Keratinocyte (primary cell): Measurements from ENCODE around the gene SLC7A1. TPM values are rescaled to one million over a fixed set of nuclear protein-coding genes. Genes with fewer than 3 reads are reported as not detected.

ENCODE experiments used
- DNase-seq: peaks from one replicate; pipeline ENCODE4 v3.0.0-alpha.2; 2011; ENCODE audit warnings: low read depth, missing footprints, low spot score
- FAIRE-seq: peaks from 2 replicates; lab custom pipeline; 2011; peaks lifted over from hg19 to GRCh38; lab: Jason Lieb, UNC
- H2AFZ ChIP-seq: 2 replicates; pipeline ENCODE4 v1.6.0; 2012; ENCODE audit warnings: low read length, control low read depth, inconsistent platforms; ENCODE audit not compliant: control insufficient read depth
- H3K27ac ChIP-seq: 2 replicates; pipeline ENCODE4 v1.5.1; 2011; ENCODE audit warnings: low read length; ENCODE audit not compliant: control insufficient read depth, insufficient read depth
- H3K27me3 ChIP-seq: 3 replicates; pipeline ENCODE4 v1.6.0; 2011; ENCODE audit warnings: low read length; ENCODE audit not compliant: control insufficient read depth, insufficient read depth; ENCODE audit errors: extremely low read depth
- H3K36me3 ChIP-seq, 2 experiments: 2 replicates in 1 of 2; 3 replicates in 1 of 2; pipeline ENCODE4 v1.5.1; 2011; ENCODE audit warnings: low read length in 2 of 2, mild to moderate bottlenecking in 1 of 2; ENCODE audit not compliant: control insufficient read depth in 2 of 2, insufficient read depth in 2 of 2; ENCODE audit errors: extremely low read depth in 1 of 2
- H3K4me1 ChIP-seq: 3 replicates; pipeline ENCODE4 v1.5.1; 2011; ENCODE audit warnings: low read length; ENCODE audit not compliant: control insufficient read depth, insufficient read depth; ENCODE audit errors: extremely low read depth
- H3K4me2 ChIP-seq: 3 replicates; pipeline ENCODE4 v1.6.0; 2011; ENCODE audit warnings: low read depth, low read length; ENCODE audit not compliant: control insufficient read depth, insufficient read depth; ENCODE audit errors: extremely low read depth
- H3K4me3 ChIP-seq, 3 experiments: fragments of 200-600 bp in 1 of 3; sonication (generic) in 1 of 3; 2 replicates in 2 of 3; 3 replicates in 1 of 3; pipeline ENCODE4 v1.5.1; 2011 to 2016; ENCODE audit warnings: low read length in 3 of 3, mild to moderate bottlenecking in 3 of 3, control low read depth in 2 of 3, inconsistent platforms in 1 of 3, low read depth in 1 of 3, mixed read lengths in 1 of 3, mixed run types in 1 of 3, moderate library complexity in 1 of 3; ENCODE audit not compliant: control insufficient read depth in 2 of 3, insufficient read depth in 2 of 3; ENCODE audit errors: extremely low read depth in 1 of 3
- H3K79me2 ChIP-seq: 2 replicates; pipeline ENCODE4 v1.6.0; 2012; ENCODE audit warnings: low read length; ENCODE audit not compliant: control insufficient read depth, insufficient read depth
- H3K9ac ChIP-seq: 3 replicates; pipeline ENCODE4 v1.6.0; 2011; ENCODE audit warnings: low read length; ENCODE audit not compliant: control insufficient read depth, insufficient read depth; ENCODE audit errors: extremely low read depth
- H3K9me1 ChIP-seq: 3 replicates; pipeline ENCODE4 v1.6.0; 2011; ENCODE audit warnings: low read length; ENCODE audit not compliant: control insufficient read depth, insufficient read depth; ENCODE audit errors: extremely low read depth
- H3K9me3 ChIP-seq: 2 replicates; pipeline ENCODE4 v1.5.1; 2012; ENCODE audit warnings: low read depth, low read length; ENCODE audit not compliant: control insufficient read depth
- H4K20me1 ChIP-seq: 3 replicates; pipeline ENCODE4 v1.6.0; 2011; ENCODE audit warnings: low read length; ENCODE audit not compliant: control insufficient read depth, insufficient read depth; ENCODE audit errors: extremely low read depth
- CTCF ChIP-seq, 3 experiments: IDR thresholded peaks in 1 of 3; conservative IDR thresholded peaks in 1 of 3; optimal IDR thresholded peaks in 1 of 3; 2 replicates in 2 of 3; 3 replicates in 1 of 3; pipeline versions ENCODE3 to v1.5.1; 2011; ENCODE audit warnings: low read length in 3 of 3, mild to moderate bottlenecking in 3 of 3, moderate library complexity in 2 of 3, control low read depth in 1 of 3, inconsistent platforms in 1 of 3; ENCODE audit not compliant: insufficient read depth in 2 of 3; ENCODE audit errors: extremely low read depth in 1 of 3
- EZH2 ChIP-seq: IDR thresholded peaks from one replicate; pipeline ENCODE4 v1.6.1; 2012; ENCODE audit warnings: inconsistent platforms, mild to moderate bottlenecking, low read length, moderate library complexity
- dilution Hi-C: fragments of 300-500 bp; cut with MboI; formaldehyde crosslinking; loops from one replicate; pipeline ENCODE4 v1.7.0; 2020; ENCODE audit warnings: low sequenced_read_pairs; ENCODE audit not compliant: extremely low pct_ligation_motif_present
- polyA plus RNA-seq, 5 experiments: library from polyadenylated mRNA; depleted of rRNA in 3 of 5; stranded (reverse) in 3 of 5; stranded (forward) in 1 of 5; unstranded in 1 of 5; fragments of >200 nt; gene quantifications; 1 replicate in 1 of 5; 2 replicates in 3 of 5; 3 replicates in 1 of 5; pipeline versions ENCODE4 v1.2.1 to v1.2.3, GENCODE V29; 2011 to 2012; ENCODE audit warnings: missing spikeins in 2 of 5, low read depth in 1 of 5, low replicate concordance in 1 of 5

Gene SLC7A1
- polyA plus RNA-seq, 1 donor (not counting 4 experiments of a cell fraction or from before 2014, with no cell fraction given) = 41.5 TPM

GRCh38 chr13:29561918-29562317 lies 33.6 kb downstream of the SLC7A1 start:
- no peak overlapping the region for H2AFZ ChIP-seq
- peaks cover 2 to 4% of the 10 kb centered on the region in 2 experiments for H3K36me3 ChIP-seq
- peaks cover 50% of the 10 kb centered on the region for H3K4me1 ChIP-seq
- peaks cover 13% of the 10 kb centered on the region for H3K9me1 ChIP-seq
- dilution Hi-C loops = no loop called here
- H3K27ac ChIP-seq = peak overlapping the region; percentile 2
- peaks cover 76% of the 10 kb centered on the region for H3K79me2 ChIP-seq
- no peaks in the 10 kb centered on the region for H3K9me3 ChIP-seq
- H4K20me1 ChIP-seq = peaks cover 37% of the 10 kb centered on the region
- H3K4me2 ChIP-seq = peak overlapping the region; percentile 47
- no peaks in the 10 kb centered on the region for H3K27me3 ChIP-seq
- TF ChIP-seq EZH2 = no peak
- no peak for TF ChIP-seq CTCF (optimal IDR thresholded peaks at IDR 0.05 in 1 of 3, IDR thresholded peaks at IDR 0.05 in 1 of 3, conservative IDR thresholded peaks at IDR 0.05 in 1 of 3; ENCODE audit: extremely low read depth in 1 of 3, insufficient read depth in 2 of 3, low read length in 3 of 3)
- no peak overlapping the region for H3K9ac ChIP-seq
- FAIRE-seq (peak; percentile 91), DNase-seq (no peak)
- no peak overlapping the region for H3K4me3 ChIP-seq

GRCh38 chr13:29556742-29557141 lies 38.7 kb downstream of the SLC7A1 start:
- Histone ChIP-seq H3K9ac (no peak overlapping the region), H3K4me2 (no peak overlapping the region), H3K27me3 (no peaks in the 10 kb centered on the region), H4K20me1 (peaks cover 23% of the 10 kb centered on the region), H3K4me3 (no peak overlapping the region), H3K79me2 (peaks cover 74% of the 10 kb centered on the region), H3K9me3 (no peaks in the 10 kb centered on the region), H3K27ac (no peak overlapping the region), H3K9me1 (peaks cover 10% of the 10 kb centered on the region), H3K4me1 (peaks cover 3% of the 10 kb centered on the region), H2AFZ (no peak overlapping the region), H3K36me3 (peaks cover 18 to 22% of the 10 kb centered on the region in 2 experiments)
- dilution Hi-C loops = no loop called here
- DNase-seq (no peak), FAIRE-seq (peak; percentile 26)
- TF ChIP-seq CTCF (optimal IDR thresholded peaks at IDR 0.05 in 1 of 3, IDR thresholded peaks at IDR 0.05 in 1 of 3, conservative IDR thresholded peaks at IDR 0.05 in 1 of 3; ENCODE audit: extremely low read depth in 1 of 3, insufficient read depth in 2 of 3, low read length in 3 of 3) (no peak), EZH2 (no peak)
